GM18868 (cell line): ENCODE data around the gene TTLL12.
A peak's percentile ranks its signal among the peaks of the same experiment; 100 is the strongest.

Source experiments
- ATAC-seq: cut with Tn5 transposase; IDR thresholded peaks from one replicate; pipeline ENCODE4 v1.9.1; 2021; ENCODE audit warnings: mild to moderate bottlenecking, moderate library complexity; ENCODE audit not compliant: unreplicated experiment

TTLL12 gene

GRCh38 chr22:43186272-43187170 lies at the start of gene TTLL12:
Gene TTLL12 (minus strand): TSS chr22:43187134. CDS start chr22:43187069, 65 bp downstream.
- ATAC-seq = peak; percentile 51

GRCh38 chr22:43235445-43236409 lies 48.8 kb upstream of the TTLL12 start:
- ATAC-seq = no peak

- no peak for ATAC-seq
Observed at GRCh38 chr22:43234264-43234988, 47.5 kb upstream of the TTLL12 start.

- ATAC-seq = no peak
Observed at GRCh38 chr22:43233529-43233928, 46.6 kb upstream of the TTLL12 start.

- no peak for ATAC-seq
Observed at GRCh38 chr22:43232445-43232844, 45.5 kb upstream of the TTLL12 start.

- ATAC-seq = no peak
Observed at GRCh38 chr22:43231724-43232034, 44.7 kb upstream of the TTLL12 start.

GRCh38 chr22:43230971-43231723 lies 44.2 kb upstream of the TTLL12 start:
- ATAC-seq = no peak

GRCh38 chr22:43230571-43230970 lies 43.6 kb upstream of the TTLL12 start:
- ATAC-seq = no peak

- ATAC-seq = no peak
Observed at GRCh38 chr22:43228863-43229262, 41.9 kb upstream of the TTLL12 start.

GRCh38 chr22:43228330-43228729 lies 41.4 kb upstream of the TTLL12 start:
- no peak for ATAC-seq

GRCh38 chr22:43227239-43227630 lies 40.3 kb upstream of the TTLL12 start:
- no peak for ATAC-seq

- ATAC-seq = no peak
Observed at GRCh38 chr22:43226377-43227238, 39.7 kb upstream of the TTLL12 start.

GRCh38 chr22:43225609-43226008 lies 38.7 kb upstream of the TTLL12 start:
- ATAC-seq = no peak

GRCh38 chr22:43222987-43223386 lies 36.1 kb upstream of the TTLL12 start:
- ATAC-seq = no peak

- ATAC-seq = no peak
Observed at GRCh38 chr22:43222262-43222661, 35.3 kb upstream of the TTLL12 start.

GRCh38 chr22:43220625-43221380 lies 33.9 kb upstream of the TTLL12 start:
- no peak for ATAC-seq

GRCh38 chr22:43218786-43219185 lies 31.9 kb upstream of the TTLL12 start:
- no peak for ATAC-seq

- no peak for ATAC-seq
Observed at GRCh38 chr22:43217285-43218030, 30.5 kb upstream of the TTLL12 start.
